Naive thymus-derived CD8-positive, alpha-beta T cell (primary cell): ENCODE data around the gene SLC14A1. TPM values are rescaled to one million over a fixed set of nuclear protein-coding genes. Genes with fewer than 3 reads are reported as not detected.
"Not testable (repeated sequence)": the region's sequence is repeated elsewhere in the genome, so short reads cannot be mapped to it uniquely, and the experiment has no call there.

Experiments
- ATAC-seq, 2 donors: fragments of 150-1000 bp; cut with Tn5 transposase in 1 of 2; sonication (Bioruptor Pico), chemical (Tn5 transposase) in 1 of 2; 1 replicate in 1 of 2; 2 replicates in 1 of 2; pipeline ENCODE4 v1.10.0; 2021; ENCODE audit warnings: mild to moderate bottlenecking in 2 of 2, moderate library complexity in 2 of 2
- POLR2A ChIA-PET: fragments of 350-600 bp; sonication (Branson Sonifier 250); formaldehyde crosslinking; loops from one replicate; lab custom pipeline; 2021; ENCODE audit warnings: antibody characterized with exemption; lab: Charles Lee
- DNase-seq, 10 donors: peaks; one replicate each; pipeline versions ENCODE4 v3.0.0 to v3.0.0-alpha.2; 2020 to 2022
- H3K27ac Mint-ChIP-seq, 10 donors: one replicate each; pipeline ENCODE4 v1.8.0; 2020 to 2022; ENCODE audit warnings: mild to moderate bottlenecking in 10 of 10, mixed read lengths in 10 of 10, moderate library complexity in 4 of 10, inconsistent platforms in 1 of 10
- H3K27me3 Mint-ChIP-seq, 5 donors: one replicate each; pipeline ENCODE4 v1.8.0; 2021 to 2022; ENCODE audit warnings: mixed read lengths in 5 of 5
- H3K36me3 Mint-ChIP-seq, 3 donors: one replicate each; pipeline ENCODE4 v1.8.0; 2020 to 2022; ENCODE audit warnings: mixed read lengths in 3 of 3, mild to moderate bottlenecking in 2 of 3, inconsistent platforms in 1 of 3
- H3K4me1 Mint-ChIP-seq, 4 donors: one replicate each; pipeline ENCODE4 v1.8.0; 2021 to 2022; ENCODE audit warnings: mixed read lengths in 4 of 4
- H3K4me3 Mint-ChIP-seq, 10 donors: one replicate each; pipeline ENCODE4 v1.8.0; 2020 to 2022; ENCODE audit warnings: mild to moderate bottlenecking in 10 of 10, mixed read lengths in 10 of 10, moderate library complexity in 6 of 10, inconsistent platforms in 1 of 10
- H3K9me3 Mint-ChIP-seq, 9 donors: one replicate each; pipeline ENCODE4 v1.8.0; 2020 to 2022; ENCODE audit warnings: mixed read lengths in 9 of 9, mild to moderate bottlenecking in 3 of 9, inconsistent platforms in 1 of 9, moderate library complexity in 1 of 9
- polyA plus RNA-seq, 3 donors: library from polyadenylated mRNA; unstranded; fragments of 300-500 nt; fragmentation: Illumina TruSeq; gene quantifications; one replicate each; pipeline ENCODE4 v1.2.3, GENCODE V29; 2021
- total RNA-seq, 8 experiments: library from RNA in 2 of 8; stranded (reverse) in 2 of 8; gene quantifications; one replicate each; pipeline ENCODE4 v1.2.3 and lab custom pipeline; 2021 to 2026

The SLC14A1 gene
- total and polyA plus RNA-seq, 5 experiments from 2014 or later: 0.71 to 4.3 (median 2.3) TPM

GRCh38 chr18:45745817-45746461, 22.0 kb downstream of the SLC14A1 start:
- Mint-ChIP-seq H3K4me1 (no peaks in the 10 kb centered on the region), H3K36me3 (peaks cover 0 to 5% (median 0%) of the 10 kb centered on the region in 3 donors), H3K27ac (no peak overlapping the region), H3K4me3 (no peak overlapping the region), H3K27me3 (no peaks in the 10 kb centered on the region), H3K9me3 (no peaks in the 10 kb centered on the region)
- DNase-seq (no peak), ATAC-seq (no peak)
- POLR2A ChIA-PET: no interaction called here

GRCh38 chr18:45748501-45748900, 24.5 kb downstream of the SLC14A1 start:
- DNase-seq (no peak), ATAC-seq (no peak)
- POLR2A ChIA-PET: no interaction called here
- H3K4me3 Mint-ChIP-seq: no peak overlapping the region
- H3K36me3 Mint-ChIP-seq: peaks cover 0 to 5% (median 0%) of the 10 kb centered on the region in 3 donors
- H3K27me3 Mint-ChIP-seq: peaks cover 0 to 2% (median 0%) of the 10 kb centered on the region in 5 donors
- no peak overlapping the region for H3K27ac Mint-ChIP-seq
- H3K4me1 Mint-ChIP-seq: no peaks in the 10 kb centered on the region
- no peaks in the 10 kb centered on the region for H3K9me3 Mint-ChIP-seq

- POLR2A ChIA-PET: no interaction called here
- Mint-ChIP-seq H3K4me3 (no peak overlapping the region), H3K27me3 (peaks cover 3 to 17% (median 10%) of the 10 kb centered on the region in 5 donors), H3K27ac (no peak overlapping the region), H3K36me3 (peaks cover 0 to 3% (median 0%) of the 10 kb centered on the region in 3 donors), H3K4me1 (no peaks in the 10 kb centered on the region), H3K9me3 (peaks cover 0 to 10% (median 0%) of the 10 kb centered on the region in 9 donors)
- DNase-seq (no peak), ATAC-seq (no peak)
These were observed 26.1 kb downstream of the SLC14A1 start for GRCh38 chr18:45749918-45750689.

GRCh38 chr18:45751766-45752165, 27.8 kb downstream of the SLC14A1 start:
- ATAC-seq: no peak
- Mint-ChIP-seq H3K4me1 (peaks cover 0 to 2% (median 0%) of the 10 kb centered on the region in 4 donors), H3K4me3 (no peak overlapping the region), H3K36me3 (peaks cover 0 to 3% (median 0%) of the 10 kb centered on the region in 3 donors), H3K9me3 (peaks cover 0 to 11% (median 0%) of the 10 kb centered on the region in 9 donors), H3K27me3 (peaks cover 3 to 18% (median 12%) of the 10 kb centered on the region in 5 donors), H3K27ac (no peak overlapping the region)
- POLR2A ChIA-PET: no interaction called here
- DNase-seq: no peak

GRCh38 chr18:45752681-45753080, 28.7 kb downstream of the SLC14A1 start:
- H3K27ac Mint-ChIP-seq: no peak overlapping the region
- no peak for DNase-seq
- H3K36me3 Mint-ChIP-seq: no peaks in the 10 kb centered on the region
- H3K9me3 Mint-ChIP-seq: peaks cover 0 to 11% (median 0%) of the 10 kb centered on the region in 9 donors
- peaks cover 0 to 2% (median 0%) of the 10 kb centered on the region in 4 donors for H3K4me1 Mint-ChIP-seq
- POLR2A ChIA-PET: no interaction called here
- no peak for ATAC-seq
- H3K4me3 Mint-ChIP-seq: no peak overlapping the region
- peaks cover 3 to 24% (median 16%) of the 10 kb centered on the region in 5 donors for H3K27me3 Mint-ChIP-seq

- peak overlapping the region in 1 of 10 donors; percentile 12 for H3K27ac Mint-ChIP-seq
- peaks cover 0 to 2% (median 0%) of the 10 kb centered on the region in 4 donors for H3K4me1 Mint-ChIP-seq
- DNase-seq (no peak), ATAC-seq (no peak)
- peaks cover 0 to 11% (median 0%) of the 10 kb centered on the region in 9 donors for H3K9me3 Mint-ChIP-seq
- H3K36me3 Mint-ChIP-seq: no peaks in the 10 kb centered on the region
- peaks cover 3 to 24% (median 17%) of the 10 kb centered on the region in 5 donors for H3K27me3 Mint-ChIP-seq
- POLR2A ChIA-PET: no interaction called here
- H3K4me3 Mint-ChIP-seq: no peak overlapping the region
These were observed 29.3 kb downstream of the SLC14A1 start for GRCh38 chr18:45753286-45753685.

GRCh38 chr18:45755934-45756333, 32.0 kb downstream of the SLC14A1 start:
- Mint-ChIP-seq H3K4me3 (no peak overlapping the region), H3K27ac (no peak overlapping the region), H3K36me3 (no peaks in the 10 kb centered on the region), H3K27me3 (peaks cover 7 to 39% (median 22%) of the 10 kb centered on the region in 5 donors), H3K9me3 (peaks cover 0 to 11% (median 0%) of the 10 kb centered on the region in 9 donors), H3K4me1 (peaks cover 0 to 10% (median 5%) of the 10 kb centered on the region in 4 donors)
- no peak for DNase-seq
- POLR2A ChIA-PET: no interaction called here
- no peak for ATAC-seq

- no peak for ATAC-seq
- Mint-ChIP-seq H3K4me3 (no peak overlapping the region), H3K27me3 (peaks cover 7 to 39% (median 22%) of the 10 kb centered on the region in 5 donors), H3K9me3 (peaks cover 0 to 11% (median 0%) of the 10 kb centered on the region in 9 donors), H3K4me1 (peaks cover 0 to 10% (median 5%) of the 10 kb centered on the region in 4 donors), H3K27ac (no peak overlapping the region), H3K36me3 (no peaks in the 10 kb centered on the region)
- POLR2A ChIA-PET: no interaction called here
- no peak for DNase-seq
These were observed 33.0 kb downstream of the SLC14A1 start for GRCh38 chr18:45757005-45757404.

GRCh38 chr18:45757644-45758043, 33.7 kb downstream of the SLC14A1 start:
- H3K27ac Mint-ChIP-seq, H3K36me3 Mint-ChIP-seq, ATAC-seq, DNase-seq, H3K4me3 Mint-ChIP-seq, POLR2A ChIA-PET: not testable (repeated sequence)
- H3K27me3 Mint-ChIP-seq: peaks cover 7 to 39% (median 22%) of the 10 kb centered on the region in 5 donors
- peaks cover 0 to 11% (median 0%) of the 10 kb centered on the region in 9 donors for H3K9me3 Mint-ChIP-seq
- H3K4me1 Mint-ChIP-seq: peaks cover 0 to 10% (median 5%) of the 10 kb centered on the region in 4 donors

- Mint-ChIP-seq H3K27ac (no peak overlapping the region), H3K9me3 (peaks cover 0 to 2% (median 0%) of the 10 kb centered on the region in 9 donors)
These were observed 36.6 kb downstream of the SLC14A1 start for GRCh38 chr18:45760462-45761036.

GRCh38 chr18:45761512-45762114, 37.6 kb downstream of the SLC14A1 start:
- POLR2A ChIA-PET: no interaction called here
- ATAC-seq (no peak), DNase-seq (no peak)
- H3K9me3 Mint-ChIP-seq: peaks cover 0 to 2% (median 0%) of the 10 kb centered on the region in 9 donors
- no peak overlapping the region for H3K4me3 Mint-ChIP-seq
- no peaks in the 10 kb centered on the region for H3K36me3 Mint-ChIP-seq
- H3K4me1 Mint-ChIP-seq: peaks cover 0 to 10% (median 4%) of the 10 kb centered on the region in 4 donors
- no peak overlapping the region for H3K27ac Mint-ChIP-seq
- H3K27me3 Mint-ChIP-seq: peaks cover 3 to 20% (median 11%) of the 10 kb centered on the region in 5 donors

More at GRCh38 chr18:45760462-45761036, 36.6 kb downstream of the SLC14A1 start:
- Mint-ChIP-seq H3K4me3 (no peak overlapping the region), H3K27me3 (peaks cover 3 to 20% (median 11%) of the 10 kb centered on the region in 5 donors), H3K4me1 (peaks cover 0 to 10% (median 5%) of the 10 kb centered on the region in 4 donors), H3K36me3 (no peaks in the 10 kb centered on the region)
- ATAC-seq: no peak
- POLR2A ChIA-PET: no interaction called here
- no peak for DNase-seq

GRCh38 chr18:45764000-45764686, 40.2 kb downstream of the SLC14A1 start:
- DNase-seq: no peak
- H3K4me1 Mint-ChIP-seq: peaks cover 0 to 9% (median 4%) of the 10 kb centered on the region in 4 donors
- H3K27me3 Mint-ChIP-seq: peaks cover 3 to 22% (median 7%) of the 10 kb centered on the region in 5 donors
- H3K36me3 Mint-ChIP-seq: peaks cover 0 to 3% (median 0%) of the 10 kb centered on the region in 3 donors
- ATAC-seq: no peak
- peaks cover 0 to 2% (median 0%) of the 10 kb centered on the region in 9 donors for H3K9me3 Mint-ChIP-seq
- H3K4me3 Mint-ChIP-seq: no peak overlapping the region
- POLR2A ChIA-PET: no interaction called here
- no peak overlapping the region for H3K27ac Mint-ChIP-seq
